Measurements from ENCODE around the gene CIROP. TPM values are rescaled to one million over a fixed set of nuclear protein-coding genes. Genes with fewer than 3 reads are reported as not detected.

Gene CIROP
- total RNA-seq, 2 donors from 2014 or later, result not detected

- intact Hi-C loops (cut with DNase I), result no loop called here
- H3K4me3 ChIP-seq, result no peak overlapping the region
- H3K27ac ChIP-seq, result no peak overlapping the region
- no peak overlapping the region for H3K9ac ChIP-seq (ENCODE audit: low read depth in 2 of 2, low read length in 2 of 2)
- peaks cover 28% of the 10 kb centered on the region for H3K36me3 ChIP-seq
- H3K9me3 ChIP-seq, result no peaks in the 10 kb centered on the region
- peaks cover 18% of the 10 kb centered on the region for H3K4me1 ChIP-seq
- no peak for DNase-seq
- no peaks in the 10 kb centered on the region for H3K27me3 ChIP-seq
- TF ChIP-seq CTCF (IDR thresholded peaks at IDR 0.05), result no peak
These were observed 36.7 kb downstream of the CIROP start for GRCh38 chr14:23067847-23068788.

- Histone ChIP-seq H3K4me1 (peaks cover 17% of the 10 kb centered on the region), H3K9me3 (no peaks in the 10 kb centered on the region), H3K9ac (ENCODE audit: low read depth in 2 of 2, low read length in 2 of 2) (no peak overlapping the region), H3K36me3 (peaks cover 36% of the 10 kb centered on the region), H3K27me3 (no peaks in the 10 kb centered on the region), H3K4me3 (no peak overlapping the region), H3K27ac (no peak overlapping the region)
- no peak for DNase-seq
- intact Hi-C loops (cut with DNase I), result no loop called here
- no peak for TF ChIP-seq CTCF (IDR thresholded peaks at IDR 0.05)
These were observed 37.7 kb downstream of the CIROP start for GRCh38 chr14:23066855-23067744.

GRCh38 chr14:23066368-23066767, 38.4 kb downstream of the CIROP start:
- Histone ChIP-seq H3K9me3 (no peaks in the 10 kb centered on the region), H3K36me3 (peaks cover 43% of the 10 kb centered on the region), H3K27me3 (no peaks in the 10 kb centered on the region), H3K27ac (no peak overlapping the region), H3K4me3 (no peak overlapping the region), H3K4me1 (peaks cover 10% of the 10 kb centered on the region), H3K9ac (ENCODE audit: low read depth in 2 of 2, low read length in 2 of 2) (no peak overlapping the region)
- TF ChIP-seq CTCF (IDR thresholded peaks at IDR 0.05), result no peak
- DNase-seq, result no peak
- intact Hi-C loops (cut with DNase I), result no loop called here

GRCh38 chr14:23063601-23064000, 41.2 kb downstream of the CIROP start:
- Histone ChIP-seq H3K4me3 (no peak overlapping the region), H3K9ac (ENCODE audit: low read depth in 2 of 2, low read length in 2 of 2) (no peak overlapping the region), H3K27ac (no peak overlapping the region), H3K4me1 (peaks cover under 1% of the 10 kb centered on the region), H3K27me3 (no peaks in the 10 kb centered on the region), H3K36me3 (peaks cover 53% of the 10 kb centered on the region), H3K9me3 (no peaks in the 10 kb centered on the region)
- DNase-seq, result no peak
- intact Hi-C loops (cut with DNase I), result no loop called here
- TF ChIP-seq CTCF (IDR thresholded peaks at IDR 0.05), result no peak

- Histone ChIP-seq H3K4me3 (no peak overlapping the region), H3K9me3 (no peaks in the 10 kb centered on the region), H3K27me3 (no peaks in the 10 kb centered on the region), H3K4me1 (no peaks in the 10 kb centered on the region), H3K27ac (no peak overlapping the region), H3K9ac (ENCODE audit: low read depth in 2 of 2, low read length in 2 of 2) (no peak overlapping the region), H3K36me3 (peaks cover 48% of the 10 kb centered on the region)
- intact Hi-C loops (cut with DNase I), result no loop called here
- no peak for TF ChIP-seq CTCF (IDR thresholded peaks at IDR 0.05)
- DNase-seq, result no peak
These were observed 42.8 kb downstream of the CIROP start for GRCh38 chr14:23062002-23062401.
